COLO829 (cell line): ENCODE measurements around the gene TTLL11.
A peak's percentile ranks its signal among the peaks of the same experiment; 100 is the strongest.

Experiments
- DNase-seq: peaks from one replicate; pipeline ENCODE4 v3.0.0; 2012; ENCODE audit warnings: low spot score

TTLL11 gene

GRCh38 chr9:121830441-121831140 lies 262.5 kb downstream of the TTLL11 start:
- no peak for DNase-seq

GRCh38 chr9:121827251-121827967 lies 265.7 kb downstream of the TTLL11 start:
- no peak for DNase-seq

GRCh38 chr9:121826711-121827110 lies 266.4 kb downstream of the TTLL11 start:
- no peak for DNase-seq

- no peak for DNase-seq
These were observed 267.9 kb downstream of the TTLL11 start for GRCh38 chr9:121825031-121825691.

GRCh38 chr9:121824651-121825030 lies 268.5 kb downstream of the TTLL11 start:
- DNase-seq = no peak

GRCh38 chr9:121823451-121824169 lies 269.5 kb downstream of the TTLL11 start:
- no peak for DNase-seq

GRCh38 chr9:121822093-121823085 lies 270.7 kb downstream of the TTLL11 start:
- no peak for DNase-seq

GRCh38 chr9:121821326-121821725 lies 271.8 kb downstream of the TTLL11 start:
- DNase-seq = no peak

GRCh38 chr9:121820286-121821005 lies 272.7 kb downstream of the TTLL11 start:
- DNase-seq = no peak

- peak; percentile 68 for DNase-seq
These were observed 273.5 kb downstream of the TTLL11 start for GRCh38 chr9:121819428-121820231.

- no peak for DNase-seq
These were observed 274.2 kb downstream of the TTLL11 start for GRCh38 chr9:121818841-121819427.

GRCh38 chr9:121818016-121818661 lies 275.0 kb downstream of the TTLL11 start:
- no peak for DNase-seq

- DNase-seq = no peak
These were observed 275.6 kb downstream of the TTLL11 start for GRCh38 chr9:121817476-121817875.

- no peak for DNase-seq
These were observed 276.2 kb downstream of the TTLL11 start for GRCh38 chr9:121816845-121817450.

GRCh38 chr9:121816449-121816817 lies 276.7 kb downstream of the TTLL11 start:
- no peak for DNase-seq

GRCh38 chr9:121815546-121816448 lies 277.3 kb downstream of the TTLL11 start:
- DNase-seq = no peak

GRCh38 chr9:121815084-121815483 lies 278.0 kb downstream of the TTLL11 start:
- DNase-seq = no peak
